AG09309 (cell line): Measurements from ENCODE around the gene CDK11B.

Experiments used
- DNase-seq: peaks from one replicate; pipeline ENCODE4 v3.0.0-alpha.2; 2010; ENCODE audit warnings: low read depth
- H3K4me3 ChIP-seq: 2 replicates; pipeline ENCODE4 v1.5.1; 2011; ENCODE audit warnings: mild to moderate bottlenecking, low read depth, low read length, moderate library complexity; ENCODE audit not compliant: control insufficient read depth
- CTCF ChIP-seq: IDR thresholded peaks from 2 replicates; pipeline ENCODE4 v1.5.1; 2011; ENCODE audit warnings: mild to moderate bottlenecking, low read depth, low read length, inconsistent platforms; ENCODE audit not compliant: insufficient read depth, control insufficient read depth; ENCODE audit errors: missing control alignments

Gene CDK11B

GRCh38 chr1:1603671-1604373 lies 55.0 kb downstream of the CDK11B start:
- H3K4me3 ChIP-seq = no peak overlapping the region
- no peak for DNase-seq
- no peak for TF ChIP-seq CTCF

- DNase-seq = no peak
- H3K4me3 ChIP-seq = no peak overlapping the region
- TF ChIP-seq CTCF = no peak
These were observed 55.8 kb downstream of the CDK11B start for GRCh38 chr1:1602968-1603506.

GRCh38 chr1:1602304-1602967 lies 56.4 kb downstream of the CDK11B start:
- DNase-seq = no peak
- no peak for TF ChIP-seq CTCF
- no peak overlapping the region for H3K4me3 ChIP-seq

- no peak for TF ChIP-seq CTCF
- no peak overlapping the region for H3K4me3 ChIP-seq
- no peak for DNase-seq
These were observed 57.1 kb downstream of the CDK11B start for GRCh38 chr1:1601564-1602303.

GRCh38 chr1:1600861-1601563 lies 57.8 kb downstream of the CDK11B start:
- no peak for DNase-seq
- no peak for TF ChIP-seq CTCF
- no peak overlapping the region for H3K4me3 ChIP-seq
